GM12874 (cell line): Measurements from ENCODE around the gene PDE6H.

Experiments
- TF ChIP-seq, protein P1 (sequence below): IDR thresholded peaks from 2 replicates; pipeline ENCODE4 v1.5.1; 2011; ENCODE audit warnings: low read depth, mild to moderate bottlenecking, control low read depth, low read length, moderate library complexity; ENCODE audit not compliant: insufficient read depth

Gene PDE6H

GRCh38 chr12:14972816-14973215 lies at the start of gene PDE6H:
PDE6H (plus strand) TSS chr12:14973042; CDS start chr12:14978013, 4,971 bp downstream.
- TF ChIP-seq, protein P1, sequence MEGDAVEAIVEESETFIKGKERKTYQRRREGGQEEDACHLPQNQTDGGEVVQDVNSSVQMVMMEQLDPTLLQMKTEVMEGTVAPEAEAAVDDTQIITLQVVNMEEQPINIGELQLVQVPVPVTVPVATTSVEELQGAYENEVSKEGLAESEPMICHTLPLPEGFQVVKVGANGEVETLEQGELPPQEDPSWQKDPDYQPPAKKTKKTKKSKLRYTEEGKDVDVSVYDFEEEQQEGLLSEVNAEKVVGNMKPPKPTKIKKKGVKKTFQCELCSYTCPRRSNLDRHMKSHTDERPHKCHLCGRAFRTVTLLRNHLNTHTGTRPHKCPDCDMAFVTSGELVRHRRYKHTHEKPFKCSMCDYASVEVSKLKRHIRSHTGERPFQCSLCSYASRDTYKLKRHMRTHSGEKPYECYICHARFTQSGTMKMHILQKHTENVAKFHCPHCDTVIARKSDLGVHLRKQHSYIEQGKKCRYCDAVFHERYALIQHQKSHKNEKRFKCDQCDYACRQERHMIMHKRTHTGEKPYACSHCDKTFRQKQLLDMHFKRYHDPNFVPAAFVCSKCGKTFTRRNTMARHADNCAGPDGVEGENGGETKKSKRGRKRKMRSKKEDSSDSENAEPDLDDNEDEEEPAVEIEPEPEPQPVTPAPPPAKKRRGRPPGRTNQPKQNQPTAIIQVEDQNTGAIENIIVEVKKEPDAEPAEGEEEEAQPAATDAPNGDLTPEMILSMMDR = no peak

DNA sequence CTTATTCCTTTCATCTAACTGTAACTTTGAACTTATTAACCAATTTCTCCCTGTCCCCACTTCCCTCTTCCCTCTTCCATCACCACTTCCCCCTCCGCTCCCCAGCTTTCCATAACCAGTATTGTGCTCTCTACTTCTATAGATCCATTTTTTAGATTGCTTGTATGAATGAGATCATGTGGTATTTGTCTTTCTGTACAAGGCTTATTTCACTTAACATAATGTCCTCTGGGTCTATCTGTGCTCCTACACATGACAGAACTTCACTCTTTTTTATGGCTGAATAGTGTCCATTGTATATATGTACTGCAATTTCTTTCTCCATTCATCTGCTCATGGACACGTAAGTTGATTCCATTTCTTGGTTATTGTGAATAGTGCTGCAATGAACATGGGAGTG lies 48.9 kb upstream of the PDE6H start:
- TF ChIP-seq, protein P1 = no peak

- TF ChIP-seq, protein P1 = no peak
Observed at GRCh38 chr12:14924541-14924940, 48.3 kb upstream of the PDE6H start.

DNA sequence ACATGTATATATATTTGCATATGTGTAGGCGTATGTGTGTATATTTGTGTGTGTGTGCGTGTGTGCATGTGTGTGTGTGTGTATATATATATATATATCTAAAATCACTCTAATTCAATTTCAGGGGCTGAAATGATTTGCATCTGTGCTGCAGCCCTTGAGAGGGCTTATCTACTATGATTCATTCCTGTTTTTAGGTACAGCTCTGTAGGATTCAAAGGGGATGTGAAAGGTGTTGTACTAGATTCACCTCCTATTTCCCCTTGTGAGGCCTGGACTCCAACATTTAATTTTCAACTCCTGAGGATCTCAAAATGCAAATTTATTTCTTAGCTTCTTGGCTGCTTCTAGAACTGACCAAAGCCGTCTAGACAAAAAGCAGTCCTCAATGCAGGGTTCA lies 45.6 kb upstream of the PDE6H start:
- TF ChIP-seq, protein P1 = no peak

- TF ChIP-seq, protein P1 = no peak
Observed at GRCh38 chr12:14928931-14929330, 43.9 kb upstream of the PDE6H start.

GRCh38 chr12:14930299-14930698 lies 42.5 kb upstream of the PDE6H start:
- TF ChIP-seq, protein P1 = no peak

DNA sequence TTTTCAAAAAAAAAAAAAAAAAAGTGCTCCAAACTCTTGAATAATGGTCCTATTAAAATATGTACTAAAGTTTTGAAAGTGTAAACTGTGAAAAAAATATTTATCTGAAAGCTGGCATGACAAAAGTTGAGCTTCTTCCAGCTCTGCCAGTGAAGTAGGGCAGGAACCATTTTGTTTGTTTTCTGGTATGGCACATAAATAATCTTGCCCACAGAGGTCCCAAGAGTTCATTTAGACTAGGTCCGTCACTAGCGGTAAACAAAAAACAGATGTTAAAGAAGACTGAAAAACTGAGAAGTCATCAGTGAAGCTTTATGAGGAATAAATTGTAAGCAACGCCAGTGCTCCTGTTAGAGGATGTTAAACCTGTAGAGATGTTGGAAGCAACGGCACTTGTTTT lies 41.5 kb upstream of the PDE6H start:
- TF ChIP-seq, protein P1 = no peak
